RWPE1 (cell line): ENCODE results near the gene IMMP2L.

Experiments used
- CTCF ChIA-PET: fragments of 350-600 bp; sonication (Branson Sonifier 250); formaldehyde crosslinking; extraction: SDS; loops from one replicate; lab custom pipeline; 2021; lab: Yijun Ruan, JAX
- POLR2A ChIA-PET: fragments of 400-600 bp; formaldehyde crosslinking; extraction: SDS; loops from one replicate; lab custom pipeline; 2020; ENCODE audit warnings: antibody characterized with exemption; ENCODE audit not compliant: low non-redundant PET; lab: Yijun Ruan, JAX
- DNase-seq: peaks from one replicate; pipeline ENCODE4 v3.0.0; 2012; ENCODE audit warnings: low spot score
- H3K27ac ChIP-seq: fragments of 450-650 bp; 2 replicates; pipeline ENCODE4 v1.5.1; 2017
- TF ChIP-seq, protein P1 (sequence below): fragments of 450-650 bp; conservative IDR thresholded peaks from 2 replicates; pipeline ENCODE4 v1.5.1; 2017; ENCODE audit warnings: low read depth, mild to moderate bottlenecking

The IMMP2L gene

DNA sequence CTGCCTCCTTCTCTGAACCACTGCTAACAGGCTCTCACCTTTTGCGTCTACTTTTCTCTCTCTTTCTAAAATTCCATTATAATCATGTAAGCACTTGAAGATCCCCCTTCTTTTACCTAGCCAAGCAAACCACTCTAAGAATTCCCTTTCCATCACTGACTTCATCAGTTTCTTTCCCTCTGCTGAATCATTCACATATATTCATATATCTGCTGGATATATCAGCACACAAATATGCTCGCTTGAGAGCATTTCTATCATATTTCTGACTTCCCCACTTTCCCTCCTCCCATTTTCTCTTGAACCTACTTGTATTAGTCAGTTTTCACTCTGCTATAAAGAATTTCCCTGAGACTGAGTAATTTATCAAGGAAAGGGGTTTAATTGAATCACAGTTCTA, 555.6 kb downstream of the IMMP2L start:
- CTCF ChIA-PET = no interaction called here

DNA sequence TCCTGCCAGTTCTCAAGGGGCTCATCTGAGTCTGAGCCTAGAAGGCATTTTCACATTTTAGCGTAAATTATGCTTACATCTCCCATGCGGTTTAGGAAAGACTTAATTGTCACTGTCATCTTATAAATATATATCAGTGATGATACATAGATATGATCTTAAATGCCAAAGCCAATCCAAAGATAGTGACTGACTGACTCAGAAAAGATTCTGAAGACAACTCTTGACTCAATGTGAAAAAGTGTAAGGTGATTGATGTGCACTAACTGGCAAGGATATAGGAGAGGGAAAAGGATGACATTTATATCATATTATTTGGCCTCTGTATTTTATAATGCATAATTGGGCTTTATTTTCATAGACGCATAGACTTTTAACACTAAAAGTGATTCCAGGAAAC, 556.3 kb downstream of the IMMP2L start:
- TF ChIP-seq, protein P1, sequence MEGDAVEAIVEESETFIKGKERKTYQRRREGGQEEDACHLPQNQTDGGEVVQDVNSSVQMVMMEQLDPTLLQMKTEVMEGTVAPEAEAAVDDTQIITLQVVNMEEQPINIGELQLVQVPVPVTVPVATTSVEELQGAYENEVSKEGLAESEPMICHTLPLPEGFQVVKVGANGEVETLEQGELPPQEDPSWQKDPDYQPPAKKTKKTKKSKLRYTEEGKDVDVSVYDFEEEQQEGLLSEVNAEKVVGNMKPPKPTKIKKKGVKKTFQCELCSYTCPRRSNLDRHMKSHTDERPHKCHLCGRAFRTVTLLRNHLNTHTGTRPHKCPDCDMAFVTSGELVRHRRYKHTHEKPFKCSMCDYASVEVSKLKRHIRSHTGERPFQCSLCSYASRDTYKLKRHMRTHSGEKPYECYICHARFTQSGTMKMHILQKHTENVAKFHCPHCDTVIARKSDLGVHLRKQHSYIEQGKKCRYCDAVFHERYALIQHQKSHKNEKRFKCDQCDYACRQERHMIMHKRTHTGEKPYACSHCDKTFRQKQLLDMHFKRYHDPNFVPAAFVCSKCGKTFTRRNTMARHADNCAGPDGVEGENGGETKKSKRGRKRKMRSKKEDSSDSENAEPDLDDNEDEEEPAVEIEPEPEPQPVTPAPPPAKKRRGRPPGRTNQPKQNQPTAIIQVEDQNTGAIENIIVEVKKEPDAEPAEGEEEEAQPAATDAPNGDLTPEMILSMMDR = no peak
- CTCF ChIA-PET = interaction anchor here (0.5 kb wide), 1 partner anchor 11 kb away, joined by 6 read pairs; no protein-coding TSS in a partner anchor
- POLR2A ChIA-PET = no interaction called here
- no peak overlapping the region for H3K27ac ChIP-seq
- DNase-seq = no peak

More for the DNA sequence above, 555.6 kb downstream of the IMMP2L start:
- POLR2A ChIA-PET = no interaction called here
- DNase-seq = no peak
- TF ChIP-seq, protein P1 = no peak
- H3K27ac ChIP-seq = no peak overlapping the region

- TF ChIP-seq, protein P1 = no peak
- no peak overlapping the region for H3K27ac ChIP-seq
- ChIA-PET CTCF (interaction anchor here (0.6 kb wide), 1 partner anchor 66 kb away, joined by 5 read pairs; no protein-coding TSS in a partner anchor), POLR2A (no interaction called here)
- no peak for DNase-seq
Observed at GRCh38 chr7:111005445-111005844, 556.8 kb downstream of the IMMP2L start.

GRCh38 chr7:111004310-111004901, 557.9 kb downstream of the IMMP2L start:
- H3K27ac ChIP-seq = no peak overlapping the region
- ChIA-PET POLR2A (no interaction called here), CTCF (interaction anchor here (0.5 to 0.6 kb wide), 2 partner anchors 86 to 823 kb away, joined by 3 to 4 read pairs; partner anchors contain the start of gene LRRN3)
- TF ChIP-seq, protein P1 = no peak
- no peak for DNase-seq

- CTCF ChIA-PET = interaction anchor here (0.5 kb wide), 1 partner anchor 823 kb away, joined by 4 read pairs; no protein-coding TSS in a partner anchor
- TF ChIP-seq, protein P1 = no peak
- no peak overlapping the region for H3K27ac ChIP-seq
- DNase-seq = no peak
- POLR2A ChIA-PET = no interaction called here
Observed at GRCh38 chr7:111003883-111004282, 558.4 kb downstream of the IMMP2L start.

GRCh38 chr7:110994028-110994967, 568.0 kb downstream of the IMMP2L start:
- no peak for DNase-seq
- ChIA-PET POLR2A (no interaction called here), CTCF (no interaction called here)
- TF ChIP-seq, protein P1 = no peak
- no peak overlapping the region for H3K27ac ChIP-seq
